Mucosa of rectum (tissue), 2 donors: ENCODE measurements around the gene UNC45A.

Experiments
- H3K27ac ChIP-seq, 2 donors: one replicate each; pipeline ENCODE4 v1.7.0; 2013; ENCODE audit warnings: inconsistent platforms in 2 of 2, low read depth in 2 of 2, low read length in 2 of 2
- H3K27me3 ChIP-seq, 2 donors: one replicate each; pipeline ENCODE4 v1.7.0; 2013; ENCODE audit warnings: low read length in 2 of 2; ENCODE audit not compliant: control insufficient read depth in 2 of 2, insufficient read depth in 2 of 2
- H3K36me3 ChIP-seq, 2 donors: one replicate each; pipeline ENCODE4 v1.7.0; 2013; ENCODE audit warnings: low read length in 2 of 2; ENCODE audit not compliant: control insufficient read depth in 2 of 2, insufficient read depth in 2 of 2
- H3K4me1 ChIP-seq, 2 donors: one replicate each; pipeline ENCODE4 v1.7.0; 2013; ENCODE audit warnings: low read length in 2 of 2, mild to moderate bottlenecking in 1 of 2; ENCODE audit not compliant: control insufficient read depth in 2 of 2, insufficient read depth in 2 of 2
- H3K4me3 ChIP-seq, 2 donors: one replicate each; pipeline ENCODE4 v1.7.0; 2013; ENCODE audit warnings: low read length in 2 of 2
- H3K9ac ChIP-seq, 2 donors: one replicate each; pipeline ENCODE4 v1.7.0; 2013; ENCODE audit warnings: low read length in 2 of 2, low read depth in 1 of 2, mild to moderate bottlenecking in 1 of 2
- H3K9me3 ChIP-seq, 2 donors: one replicate each; pipeline ENCODE4 v1.7.0; 2013; ENCODE audit warnings: low read length in 2 of 2; ENCODE audit not compliant: control insufficient read depth in 2 of 2
- donor health status: healthy.
- donor health status: Normal muscosa, but diverticular disease.

UNC45A gene, protein sequence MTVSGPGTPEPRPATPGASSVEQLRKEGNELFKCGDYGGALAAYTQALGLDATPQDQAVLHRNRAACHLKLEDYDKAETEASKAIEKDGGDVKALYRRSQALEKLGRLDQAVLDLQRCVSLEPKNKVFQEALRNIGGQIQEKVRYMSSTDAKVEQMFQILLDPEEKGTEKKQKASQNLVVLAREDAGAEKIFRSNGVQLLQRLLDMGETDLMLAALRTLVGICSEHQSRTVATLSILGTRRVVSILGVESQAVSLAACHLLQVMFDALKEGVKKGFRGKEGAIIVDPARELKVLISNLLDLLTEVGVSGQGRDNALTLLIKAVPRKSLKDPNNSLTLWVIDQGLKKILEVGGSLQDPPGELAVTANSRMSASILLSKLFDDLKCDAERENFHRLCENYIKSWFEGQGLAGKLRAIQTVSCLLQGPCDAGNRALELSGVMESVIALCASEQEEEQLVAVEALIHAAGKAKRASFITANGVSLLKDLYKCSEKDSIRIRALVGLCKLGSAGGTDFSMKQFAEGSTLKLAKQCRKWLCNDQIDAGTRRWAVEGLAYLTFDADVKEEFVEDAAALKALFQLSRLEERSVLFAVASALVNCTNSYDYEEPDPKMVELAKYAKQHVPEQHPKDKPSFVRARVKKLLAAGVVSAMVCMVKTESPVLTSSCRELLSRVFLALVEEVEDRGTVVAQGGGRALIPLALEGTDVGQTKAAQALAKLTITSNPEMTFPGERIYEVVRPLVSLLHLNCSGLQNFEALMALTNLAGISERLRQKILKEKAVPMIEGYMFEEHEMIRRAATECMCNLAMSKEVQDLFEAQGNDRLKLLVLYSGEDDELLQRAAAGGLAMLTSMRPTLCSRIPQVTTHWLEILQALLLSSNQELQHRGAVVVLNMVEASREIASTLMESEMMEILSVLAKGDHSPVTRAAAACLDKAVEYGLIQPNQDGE

DNA sequence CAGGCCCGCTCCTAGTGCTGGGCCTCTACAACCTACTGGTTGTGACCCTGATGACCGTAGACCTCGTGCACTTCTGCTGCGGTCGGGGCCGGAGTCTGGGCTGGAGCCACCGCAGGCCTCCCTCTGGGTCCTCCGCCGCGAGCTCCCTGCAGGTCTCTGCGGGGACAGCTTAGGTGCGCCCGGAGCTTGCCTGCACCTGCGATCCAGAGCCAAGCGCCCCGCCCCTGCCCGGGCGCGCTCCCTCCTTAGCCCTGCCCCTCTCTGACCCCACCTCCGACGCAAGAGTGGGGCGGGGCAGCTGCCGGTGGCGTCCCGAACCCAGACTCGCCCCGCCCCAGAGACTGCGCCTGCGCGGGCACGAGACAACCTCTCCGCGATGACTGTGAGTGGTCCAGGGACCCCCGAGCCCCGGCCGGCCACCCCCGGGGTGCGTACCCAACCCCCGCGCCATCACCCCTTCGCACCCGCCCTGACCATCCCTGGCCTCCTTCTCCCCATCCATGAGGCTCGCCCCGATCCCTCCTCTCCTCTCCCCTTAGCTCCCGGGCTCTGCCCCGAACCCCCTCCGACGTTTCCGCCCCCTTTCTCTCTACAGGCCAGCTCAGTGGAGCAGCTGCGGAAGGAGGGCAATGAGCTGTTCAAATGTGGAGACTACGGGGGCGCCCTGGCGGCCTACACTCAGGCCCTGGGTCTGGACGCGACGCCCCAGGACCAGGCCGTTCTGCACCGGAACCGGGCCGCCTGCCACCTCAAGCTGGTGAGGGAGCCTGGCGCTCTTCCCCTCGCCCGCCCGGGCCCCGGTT, at the start of gene UNC45A:
Gene UNC45A, plus strand, starts transcription at position 337 of the 803 bp plus-strand sequence. Its CDS starts 40 bp downstream, at position 377.
- Histone ChIP-seq H3K27ac (peak within 1 kb of the TSS; percentile 76 to 85), H3K4me3 (peak within 1 kb of the TSS; percentile 76 to 83), H3K4me1 (peaks cover 38 to 39% of the 10 kb centered on the region in 2 donors), H3K9me3 (no peaks in the 10 kb centered on the region), H3K36me3 (peaks cover 12 to 16% of the 10 kb centered on the region in 2 donors), H3K27me3 (no peaks in the 10 kb centered on the region), H3K9ac (peak within 1 kb of the TSS; percentile 78 to 84)

DNA sequence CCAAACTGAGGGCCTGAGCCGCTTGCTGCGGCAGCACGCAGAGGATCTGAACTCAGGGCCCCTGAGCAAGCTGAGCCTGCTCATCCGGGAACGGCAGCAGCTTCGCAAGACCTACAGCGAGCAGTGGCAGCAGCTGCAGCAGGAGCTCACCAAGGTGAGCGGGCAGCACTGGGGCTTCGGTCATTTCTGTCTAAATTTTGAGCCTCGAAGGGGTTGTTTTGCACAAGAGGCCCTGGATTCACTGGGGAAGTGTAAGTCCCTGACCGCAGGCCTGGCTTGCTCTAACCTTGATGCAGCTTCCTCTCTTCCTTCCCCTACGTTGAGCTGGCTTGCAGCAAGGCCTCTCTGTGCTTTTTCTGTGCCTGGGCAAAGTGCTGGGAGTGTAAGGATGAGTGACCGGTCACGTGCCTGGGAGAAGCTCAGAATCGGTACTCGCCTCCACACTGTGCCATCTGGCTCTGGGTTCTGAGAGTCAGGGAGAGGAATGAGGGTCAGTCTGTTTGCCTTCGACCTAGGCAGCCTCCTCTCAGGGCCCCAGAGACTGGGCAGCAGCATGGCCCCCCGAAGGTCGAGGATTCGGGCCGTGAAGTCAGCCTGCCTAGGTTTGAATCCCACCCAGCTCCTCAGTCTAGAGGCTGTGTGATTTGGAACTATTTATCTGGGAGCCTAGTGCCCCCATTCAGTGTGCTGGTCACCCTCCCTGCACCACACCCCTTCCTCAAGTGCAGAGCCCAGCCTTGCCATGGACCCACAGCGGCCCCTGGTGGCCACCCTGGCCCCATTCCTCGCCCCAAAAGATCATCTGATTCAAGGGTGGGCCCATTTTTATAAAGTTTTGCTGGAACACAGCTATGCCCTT, 49.4 kb upstream of the UNC45A start:
- Histone ChIP-seq H3K27ac (peak overlapping the region; percentile 81 to 88), H3K4me3 (peak overlapping the region; percentile 66 to 71), H3K36me3 (peaks cover 8 to 17% of the 10 kb centered on the region in 2 donors), H3K9me3 (no peaks in the 10 kb centered on the region), H3K9ac (peak overlapping the region; percentile 6 to 52), H3K4me1 (peaks cover 17 to 21% of the 10 kb centered on the region in 2 donors), H3K27me3 (no peaks in the 10 kb centered on the region)

DNA sequence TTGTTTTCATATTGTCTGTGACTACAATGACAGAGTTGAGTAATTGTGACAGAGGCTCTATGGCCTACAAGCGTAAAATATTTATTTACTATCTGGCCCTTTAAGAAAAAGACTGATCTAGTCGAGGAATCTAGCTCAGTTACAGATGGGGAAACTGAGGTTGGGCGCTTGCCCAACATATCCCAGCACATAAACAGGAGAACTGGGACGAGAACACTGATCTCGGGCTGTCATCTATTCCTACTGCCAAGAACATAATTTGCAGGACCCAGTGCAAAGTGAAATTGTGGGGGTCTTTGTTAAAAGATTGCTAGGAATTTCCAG, 48.8 kb upstream of the UNC45A start:
- H3K9ac ChIP-seq: no peak overlapping the region
- no peak overlapping the region for H3K27ac ChIP-seq

DNA sequence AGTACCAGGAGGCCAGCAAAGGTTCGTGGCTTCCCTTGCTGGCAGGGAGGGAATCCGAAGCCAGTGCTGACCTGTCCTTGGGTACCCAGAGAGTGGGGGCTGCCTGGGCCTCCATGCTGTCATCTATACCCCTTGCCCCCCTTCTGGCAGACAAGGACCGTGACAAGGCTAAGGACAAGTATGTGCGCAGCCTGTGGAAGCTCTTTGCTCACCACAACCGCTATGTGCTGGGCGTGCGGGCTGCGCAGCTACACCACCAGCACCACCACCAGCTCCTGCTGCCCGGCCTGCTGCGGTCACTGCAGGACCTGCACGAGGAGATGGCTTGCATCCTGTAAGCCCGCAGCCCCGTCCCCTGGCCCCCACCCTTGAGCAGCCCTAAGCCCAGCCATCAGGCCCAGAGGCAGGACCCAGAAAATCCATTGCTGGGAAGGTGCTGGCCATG, 48.0 kb upstream of the UNC45A start:
- Histone ChIP-seq H3K27ac (no peak overlapping the region), H3K9ac (no peak overlapping the region), H3K36me3 (peaks cover 15 to 21% of the 10 kb centered on the region in 2 donors), H3K27me3 (no peaks in the 10 kb centered on the region), H3K4me3 (no peak overlapping the region), H3K4me1 (peaks cover 17 to 21% of the 10 kb centered on the region in 2 donors), H3K9me3 (no peaks in the 10 kb centered on the region)

More for the DNA sequence above, 48.8 kb upstream of the UNC45A start:
- peaks cover 9 to 16% of the 10 kb centered on the region in 2 donors for H3K36me3 ChIP-seq
- no peaks in the 10 kb centered on the region for H3K27me3 ChIP-seq
- H3K9me3 ChIP-seq: no peaks in the 10 kb centered on the region
- peak overlapping the region in 1 of 2 donors; percentile 13 for H3K4me3 ChIP-seq
- H3K4me1 ChIP-seq: peaks cover 17 to 21% of the 10 kb centered on the region in 2 donors

DNA sequence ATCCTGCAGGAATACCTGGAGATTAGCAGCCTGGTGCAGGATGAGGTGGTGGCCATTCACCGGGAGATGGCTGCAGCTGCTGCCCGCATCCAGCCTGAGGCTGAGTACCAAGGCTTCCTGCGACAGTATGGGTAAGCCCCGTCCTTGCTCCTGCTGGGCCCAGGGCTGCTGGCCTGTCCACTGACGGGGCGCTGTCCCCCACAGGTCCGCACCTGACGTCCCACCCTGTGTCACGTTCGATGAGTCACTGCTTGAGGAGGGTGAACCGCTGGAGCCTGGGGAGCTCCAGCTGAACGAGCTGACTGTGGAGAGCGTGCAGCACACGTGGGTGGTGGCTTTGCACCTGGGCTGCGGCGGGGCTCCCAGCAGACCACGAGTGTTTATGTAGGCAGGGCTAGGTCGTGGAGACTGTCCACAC, 45.8 kb upstream of the UNC45A start:
- Histone ChIP-seq H3K27ac (no peak overlapping the region), H3K4me3 (no peak overlapping the region), H3K9ac (no peak overlapping the region), H3K4me1 (peaks cover 8 to 12% of the 10 kb centered on the region in 2 donors), H3K27me3 (no peaks in the 10 kb centered on the region), H3K36me3 (peaks cover 21 to 31% of the 10 kb centered on the region in 2 donors), H3K9me3 (no peaks in the 10 kb centered on the region)

DNA sequence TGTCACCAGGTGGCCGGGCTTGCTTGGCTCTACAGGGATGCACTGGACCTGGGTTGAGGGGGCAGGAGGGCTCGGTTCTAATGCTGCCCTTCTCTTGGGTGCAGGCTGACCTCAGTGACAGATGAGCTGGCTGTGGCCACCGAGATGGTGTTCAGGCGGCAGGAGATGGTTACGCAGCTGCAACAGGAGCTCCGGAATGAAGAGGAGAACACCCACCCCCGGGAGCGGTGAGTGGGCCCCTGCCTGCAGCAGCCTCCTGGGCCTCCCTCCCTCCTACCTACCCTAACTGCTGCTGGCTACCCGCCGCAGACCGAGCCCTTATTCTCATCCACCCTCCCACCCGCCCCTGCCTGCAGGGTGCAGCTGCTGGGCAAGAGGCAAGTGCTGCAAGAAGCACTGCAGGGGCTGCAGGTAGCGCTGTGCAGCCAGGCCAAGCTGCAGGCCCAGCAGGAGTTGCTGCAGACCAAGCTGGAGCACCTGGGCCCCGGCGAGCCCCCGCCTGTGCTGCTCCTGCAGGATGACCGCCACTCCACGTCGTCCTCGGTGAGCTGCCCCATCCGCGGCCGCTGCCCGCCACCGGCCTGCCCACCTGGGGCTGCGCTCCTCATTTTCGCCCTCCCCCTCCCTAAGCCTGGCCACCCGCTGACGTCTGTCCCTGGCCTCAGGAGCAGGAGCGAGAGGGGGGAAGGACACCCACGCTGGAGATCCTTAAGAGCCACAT, 45.2 kb upstream of the UNC45A start:
- H3K9ac ChIP-seq: no peak overlapping the region
- no peaks in the 10 kb centered on the region for H3K9me3 ChIP-seq
- H3K4me3 ChIP-seq: no peak overlapping the region
- H3K36me3 ChIP-seq: peaks cover 21 to 31% of the 10 kb centered on the region in 2 donors
- no peaks in the 10 kb centered on the region for H3K27me3 ChIP-seq
- H3K4me1 ChIP-seq: peaks cover 3 to 9% of the 10 kb centered on the region in 2 donors
- no peak overlapping the region for H3K27ac ChIP-seq

DNA sequence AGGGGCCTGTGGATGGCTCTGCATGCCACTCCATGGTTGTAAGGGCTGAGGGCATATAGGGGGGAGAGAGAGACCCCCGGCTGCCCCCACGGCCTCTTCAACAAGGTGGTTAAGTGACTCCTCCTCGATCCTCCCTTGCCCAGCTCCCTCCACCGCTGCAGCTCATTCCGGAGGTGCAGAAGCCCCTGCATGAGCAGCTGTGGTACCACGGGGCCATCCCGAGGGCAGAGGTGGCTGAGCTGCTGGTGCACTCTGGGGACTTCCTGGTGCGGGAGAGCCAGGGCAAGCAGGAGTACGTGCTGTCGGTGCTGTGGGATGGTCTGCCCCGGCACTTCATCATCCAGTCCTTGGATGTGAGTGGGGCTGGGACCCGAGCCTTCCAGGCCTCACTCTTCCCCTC, 44.2 kb upstream of the UNC45A start:
- Histone ChIP-seq H3K4me1 (peaks cover 1 to 2% of the 10 kb centered on the region in 2 donors), H3K27ac (no peak overlapping the region), H3K9me3 (no peaks in the 10 kb centered on the region), H3K36me3 (peaks cover 29 to 40% of the 10 kb centered on the region in 2 donors), H3K27me3 (no peaks in the 10 kb centered on the region), H3K9ac (no peak overlapping the region), H3K4me3 (no peak overlapping the region)

DNA sequence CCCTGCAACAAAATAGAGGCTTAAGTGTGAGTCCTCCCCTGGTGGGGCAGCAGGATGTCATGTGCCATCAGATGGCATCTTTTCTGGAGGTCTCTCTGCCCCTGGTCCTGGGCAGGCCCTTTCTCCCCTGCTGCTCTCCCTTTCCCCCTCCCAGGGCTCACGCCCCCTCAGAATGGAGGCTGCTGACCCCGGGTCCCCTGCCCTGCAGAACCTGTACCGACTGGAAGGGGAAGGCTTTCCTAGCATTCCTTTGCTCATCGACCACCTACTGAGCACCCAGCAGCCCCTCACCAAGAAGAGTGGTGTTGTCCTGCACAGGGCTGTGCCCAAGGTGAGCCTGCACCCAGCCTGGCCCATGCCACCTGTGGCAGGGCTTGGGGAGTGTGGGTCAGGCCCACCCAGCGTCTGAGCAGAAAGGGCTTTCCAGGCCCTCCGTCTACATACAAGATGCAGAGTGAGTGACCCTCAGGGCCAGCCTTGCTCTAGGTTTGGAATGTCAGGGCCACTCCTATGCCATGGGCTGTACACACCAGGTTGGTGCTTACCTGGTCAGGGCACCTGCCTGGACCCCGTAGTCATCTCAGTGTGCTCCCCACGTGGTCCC, 43.6 kb upstream of the UNC45A start:
- Histone ChIP-seq H3K4me3 (no peak overlapping the region), H3K36me3 (peaks cover 29 to 41% of the 10 kb centered on the region in 2 donors), H3K27ac (no peak overlapping the region), H3K9ac (no peak overlapping the region), H3K27me3 (no peaks in the 10 kb centered on the region), H3K9me3 (no peaks in the 10 kb centered on the region), H3K4me1 (no peaks in the 10 kb centered on the region)
